HG03095 (cell line): ENCODE results near the gene USP34.
"Not testable (repeated sequence)": the region's sequence is repeated elsewhere in the genome, so short reads cannot be mapped to it uniquely, and the experiment has no call there.

ENCODE experiments used
- ATAC-seq: cut with Tn5 transposase; IDR thresholded peaks from one replicate; pipeline ENCODE4 v1.9.1; 2021; ENCODE audit warnings: moderate library complexity; ENCODE audit not compliant: unreplicated experiment

USP34 gene

GRCh38 chr2:61254536-61254935 lies 216.4 kb downstream of the USP34 start:
- ATAC-seq, result no peak

GRCh38 chr2:61253136-61253535 lies 217.8 kb downstream of the USP34 start:
- no peak for ATAC-seq

DNA sequence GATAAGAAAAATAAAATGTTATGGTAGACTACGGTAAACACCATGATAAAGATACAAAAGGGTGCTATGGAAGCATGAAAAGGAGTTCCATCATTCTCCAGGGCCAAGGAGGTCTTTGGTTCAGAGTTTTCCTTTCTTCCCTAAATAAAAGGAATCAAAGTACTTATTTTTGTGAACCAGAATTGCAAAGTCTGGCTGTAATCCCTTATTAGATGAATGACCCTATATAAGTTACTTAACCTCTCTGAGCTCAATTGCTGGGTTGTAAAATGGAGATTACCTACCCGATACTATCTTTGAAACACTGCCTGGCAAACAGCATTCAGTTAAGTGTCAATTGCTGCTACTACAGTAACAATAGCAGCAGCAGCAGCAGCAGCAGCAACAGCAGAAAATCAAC lies 218.9 kb downstream of the USP34 start:
- no peak for ATAC-seq

DNA sequence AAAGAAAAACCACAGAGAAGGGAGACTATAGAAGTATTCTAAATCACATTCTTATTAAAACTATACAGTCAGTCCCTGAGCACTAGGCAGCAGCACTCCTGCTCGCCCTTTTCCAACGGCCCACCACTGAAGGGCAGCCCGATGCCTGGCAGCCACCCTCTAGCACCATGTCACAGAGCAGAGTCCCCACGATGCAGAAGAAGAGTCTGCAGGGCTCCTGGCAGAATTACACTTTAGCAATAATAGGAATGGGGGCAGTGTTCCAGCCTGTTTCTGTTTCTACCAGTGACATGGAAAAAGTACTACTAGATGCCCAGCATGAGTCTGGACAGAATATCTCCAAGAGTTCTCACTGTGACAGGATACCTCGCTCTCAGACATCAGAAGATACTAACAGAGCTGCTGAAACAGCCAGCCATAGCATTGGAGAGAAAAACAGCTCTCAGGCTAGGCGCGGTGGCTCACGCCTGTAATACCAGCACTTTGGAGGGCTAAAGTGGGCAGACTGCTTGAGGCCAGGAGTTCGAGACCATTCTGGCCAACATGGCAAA lies 221.3 kb downstream of the USP34 start:
- ATAC-seq, result no peak

DNA sequence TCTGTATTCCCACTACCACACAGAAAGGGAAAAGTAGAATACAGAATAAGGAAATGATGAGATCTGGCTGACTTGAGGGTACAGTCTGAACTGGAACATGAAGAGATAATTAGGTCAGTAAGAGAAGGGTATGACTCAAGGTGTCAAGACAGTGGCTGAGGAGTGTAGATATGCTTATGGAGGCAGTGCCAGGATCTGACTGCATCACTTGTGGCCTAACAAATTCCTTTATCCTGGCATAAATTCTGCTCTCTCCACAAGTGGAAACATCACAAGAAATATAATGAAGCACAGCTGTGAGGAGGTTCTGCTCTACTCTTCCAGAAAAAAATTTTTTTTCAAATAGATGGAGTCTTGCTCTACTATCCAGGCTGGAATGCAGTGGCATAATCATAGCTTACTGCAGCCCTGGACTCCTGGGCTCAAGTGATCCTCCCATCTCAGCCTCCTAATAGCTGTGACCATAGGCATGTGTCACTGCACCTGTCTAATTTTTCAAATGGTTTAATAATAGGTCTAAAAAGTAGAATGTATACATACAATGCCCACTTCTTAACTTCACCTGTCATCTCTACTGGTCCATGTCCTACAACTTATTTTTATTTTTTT lies 223.6 kb downstream of the USP34 start:
- ATAC-seq, result no peak

GRCh38 chr2:61244694-61245093 lies 226.2 kb downstream of the USP34 start:
- no peak for ATAC-seq

GRCh38 chr2:61241266-61241665 lies 229.6 kb downstream of the USP34 start:
- ATAC-seq, result no peak

- ATAC-seq, result no peak
These were observed 232.5 kb downstream of the USP34 start for GRCh38 chr2:61238219-61239012.

- no peak for ATAC-seq
These were observed 235.2 kb downstream of the USP34 start for GRCh38 chr2:61235716-61236115.

GRCh38 chr2:61233581-61233980 lies 237.3 kb downstream of the USP34 start:
- no peak for ATAC-seq

- ATAC-seq, result no peak
These were observed 241.0 kb downstream of the USP34 start for GRCh38 chr2:61229936-61230335.

DNA sequence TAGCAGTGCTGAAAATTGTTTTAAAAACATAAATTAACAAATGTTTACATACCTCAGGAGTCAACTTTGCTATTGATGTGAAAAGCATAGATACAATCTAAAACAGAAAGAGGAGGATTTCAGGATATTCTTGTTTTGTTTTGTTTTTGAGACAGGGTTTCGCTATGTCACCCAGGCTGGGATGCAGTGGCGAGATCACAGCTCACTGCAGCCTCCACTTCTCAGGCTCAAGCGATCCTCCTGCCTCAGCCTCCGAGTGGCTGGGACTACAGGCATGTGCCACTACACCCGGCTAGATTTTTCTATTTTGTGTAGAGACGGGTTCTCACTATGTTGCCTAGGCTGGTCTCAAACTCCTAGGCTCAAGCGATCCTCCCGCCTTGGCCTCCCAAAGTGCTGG lies 248.3 kb downstream of the USP34 start:
- ATAC-seq, result no peak

GRCh38 chr2:61221819-61222218 lies 249.1 kb downstream of the USP34 start:
- no peak for ATAC-seq

- ATAC-seq, result no peak
These were observed 250.1 kb downstream of the USP34 start for GRCh38 chr2:61220768-61221167.

GRCh38 chr2:61218817-61219170 lies 252.1 kb downstream of the USP34 start:
- no peak for ATAC-seq

- no peak for ATAC-seq
These were observed 252.6 kb downstream of the USP34 start for GRCh38 chr2:61218076-61218816.

- no peak for ATAC-seq
These were observed 256.7 kb downstream of the USP34 start for GRCh38 chr2:61214171-61214570.

GRCh38 chr2:61210332-61210981 lies 260.4 kb downstream of the USP34 start:
- no peak for ATAC-seq

- no peak for ATAC-seq
These were observed 265.8 kb downstream of the USP34 start for GRCh38 chr2:61205132-61205531.

DNA sequence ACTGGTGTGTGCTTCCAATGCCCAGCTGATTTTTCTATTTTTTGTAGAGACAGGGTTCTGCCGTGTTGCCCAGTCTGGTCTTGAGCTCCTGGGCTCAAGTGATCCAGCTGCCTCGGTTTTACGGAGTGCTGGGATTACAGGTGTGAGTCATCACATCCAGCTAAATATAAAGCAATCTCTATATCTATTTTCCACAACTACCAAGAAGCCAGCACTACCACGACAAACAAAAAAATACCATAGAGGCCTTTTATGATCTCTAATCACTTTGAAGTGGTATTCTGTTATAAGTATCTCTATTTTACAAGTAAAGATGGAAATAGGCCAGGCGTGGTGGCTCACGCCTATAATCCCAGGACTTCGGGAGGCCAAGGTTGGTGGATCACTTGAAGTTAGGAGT lies 274.2 kb downstream of the USP34 start:
- ATAC-seq, result no peak

GRCh38 chr2:61194646-61195045 lies 276.2 kb downstream of the USP34 start:
- ATAC-seq, result not testable (repeated sequence)
